ENCODE measurements around the gene ADIRF.

The ADIRF gene

DNA sequence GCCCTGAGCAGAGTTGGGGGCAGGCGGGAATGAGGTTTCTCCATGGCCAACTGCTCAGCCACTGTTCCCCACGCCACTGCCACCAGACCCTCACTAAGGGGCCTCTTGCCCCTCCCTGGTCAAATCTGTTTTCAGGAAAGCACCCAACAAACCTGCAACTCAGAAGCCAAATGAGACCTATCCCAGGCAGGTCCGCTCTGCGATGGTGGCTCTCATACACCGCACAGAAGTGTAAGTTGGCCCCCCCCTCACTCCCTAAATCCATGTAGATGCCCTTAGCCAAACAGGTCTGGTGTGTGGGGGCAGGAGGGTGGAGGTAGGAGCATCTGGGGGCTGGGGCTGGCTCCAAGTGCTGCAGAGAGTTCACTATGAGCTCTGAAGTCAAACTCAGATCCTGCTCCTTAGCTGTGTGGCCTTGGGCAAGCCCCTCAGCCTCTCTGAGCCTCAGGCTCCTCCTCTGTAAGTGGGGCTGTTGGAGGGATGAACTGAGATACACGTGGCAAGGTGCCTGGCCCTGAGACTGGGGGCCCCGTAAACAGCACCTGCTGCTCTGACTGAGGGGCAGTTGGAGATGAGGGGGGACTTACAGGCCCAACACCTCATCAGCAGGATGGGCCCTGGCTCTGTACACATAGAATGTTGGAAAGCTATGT, 12.0 kb upstream of the ADIRF start:
- H3F3A ChIP-seq (ENCODE audit: control insufficient read depth, insufficient read depth) = no peaks in the 10 kb centered on the region
- H3K79me2 ChIP-seq (ENCODE audit: control insufficient read depth, low read length) = no peaks in the 10 kb centered on the region
- H3K4me3 ChIP-seq (ENCODE audit: low read length) = no peak overlapping the region
- no peaks in the 10 kb centered on the region for H3K27me3 ChIP-seq (ENCODE audit: control insufficient read depth, low read length)
- H3K9me2 ChIP-seq (replicated peaks; ENCODE audit: control insufficient read depth, low read length) = no peaks in the 10 kb centered on the region
- no peak overlapping the region for H3K4me2 ChIP-seq (ENCODE audit: low read length)
- no peaks in the 10 kb centered on the region for H3K4me1 ChIP-seq (ENCODE audit: control insufficient read depth, low read length)
- H4K20me1 ChIP-seq (ENCODE audit: control insufficient read depth, insufficient read depth, low read depth, low read length) = no peaks in the 10 kb centered on the region
- no peak overlapping the region for H3K27ac ChIP-seq (ENCODE audit: low read depth, low read length)
- TF ChIP-seq, protein P1, sequence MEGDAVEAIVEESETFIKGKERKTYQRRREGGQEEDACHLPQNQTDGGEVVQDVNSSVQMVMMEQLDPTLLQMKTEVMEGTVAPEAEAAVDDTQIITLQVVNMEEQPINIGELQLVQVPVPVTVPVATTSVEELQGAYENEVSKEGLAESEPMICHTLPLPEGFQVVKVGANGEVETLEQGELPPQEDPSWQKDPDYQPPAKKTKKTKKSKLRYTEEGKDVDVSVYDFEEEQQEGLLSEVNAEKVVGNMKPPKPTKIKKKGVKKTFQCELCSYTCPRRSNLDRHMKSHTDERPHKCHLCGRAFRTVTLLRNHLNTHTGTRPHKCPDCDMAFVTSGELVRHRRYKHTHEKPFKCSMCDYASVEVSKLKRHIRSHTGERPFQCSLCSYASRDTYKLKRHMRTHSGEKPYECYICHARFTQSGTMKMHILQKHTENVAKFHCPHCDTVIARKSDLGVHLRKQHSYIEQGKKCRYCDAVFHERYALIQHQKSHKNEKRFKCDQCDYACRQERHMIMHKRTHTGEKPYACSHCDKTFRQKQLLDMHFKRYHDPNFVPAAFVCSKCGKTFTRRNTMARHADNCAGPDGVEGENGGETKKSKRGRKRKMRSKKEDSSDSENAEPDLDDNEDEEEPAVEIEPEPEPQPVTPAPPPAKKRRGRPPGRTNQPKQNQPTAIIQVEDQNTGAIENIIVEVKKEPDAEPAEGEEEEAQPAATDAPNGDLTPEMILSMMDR (IDR thresholded peaks at IDR 0.05; ENCODE audit: low read depth, low read length, poor library complexity, severe bottlenecking) = no peak
- TF ChIP-seq EZH2phosphoT487 (IDR thresholded peaks at IDR 0.05; ENCODE audit: borderline replicate concordance, low read length) = no peak
- no peaks in the 10 kb centered on the region for H3K36me3 ChIP-seq (ENCODE audit: control insufficient read depth, low read length)
- peaks cover 7% of the 10 kb centered on the region; the same call in 1 of the 2 replicates for H3K9me3 ChIP-seq (ENCODE audit: control insufficient read depth, insufficient read depth, low read length)

DNA sequence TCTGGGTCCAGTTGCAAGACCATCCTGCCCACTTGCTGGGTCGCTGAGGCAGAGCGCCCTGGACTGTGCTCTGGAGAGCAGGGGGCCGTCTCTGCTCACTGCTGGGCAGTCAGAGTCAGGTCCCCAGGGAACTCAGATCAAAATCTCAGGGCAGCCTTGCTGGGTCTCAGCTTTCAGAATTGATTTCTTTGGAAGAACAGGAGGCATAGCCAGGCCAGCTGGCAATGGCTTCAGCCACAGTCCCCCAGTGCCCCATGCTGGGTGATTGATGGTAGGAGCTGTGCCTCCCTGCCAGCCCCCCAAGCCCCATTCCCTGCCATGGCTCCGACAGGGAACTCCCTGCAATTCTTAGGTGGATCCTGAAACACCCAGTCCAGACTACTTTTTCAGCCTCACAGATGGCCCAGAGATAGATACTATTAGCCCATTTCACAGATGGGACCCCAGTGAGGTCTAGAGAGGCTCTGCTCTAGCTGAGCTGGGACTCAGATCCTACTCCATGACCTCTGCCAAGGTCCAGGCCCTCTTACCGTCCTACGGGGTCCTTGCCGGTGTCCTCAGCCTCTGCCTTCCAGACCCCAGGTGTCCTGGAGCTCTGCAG, 11.3 kb upstream of the ADIRF start:
- Histone ChIP-seq H3K4me3 (ENCODE audit: low read length) (no peak overlapping the region), H3K27ac (ENCODE audit: low read depth, low read length) (no peak overlapping the region), H3K9me2 (replicated peaks; ENCODE audit: control insufficient read depth, low read length) (no peaks in the 10 kb centered on the region), H4K20me1 (ENCODE audit: control insufficient read depth, insufficient read depth, low read depth, low read length) (no peaks in the 10 kb centered on the region), H3K4me2 (ENCODE audit: low read length) (no peak overlapping the region), H3K9me3 (ENCODE audit: control insufficient read depth, insufficient read depth, low read length) (peaks cover 7% of the 10 kb centered on the region; the same call in 1 of the 2 replicates), H3K79me2 (ENCODE audit: control insufficient read depth, low read length) (no peaks in the 10 kb centered on the region), H3K27me3 (ENCODE audit: control insufficient read depth, low read length) (no peaks in the 10 kb centered on the region), H3K36me3 (ENCODE audit: control insufficient read depth, low read length) (no peaks in the 10 kb centered on the region), H3K4me1 (ENCODE audit: control insufficient read depth, low read length) (no peaks in the 10 kb centered on the region), H3F3A (ENCODE audit: control insufficient read depth, insufficient read depth) (no peaks in the 10 kb centered on the region)
- TF ChIP-seq, protein P1 (IDR thresholded peaks at IDR 0.05; ENCODE audit: low read depth, low read length, poor library complexity, severe bottlenecking) = no peak
- TF ChIP-seq EZH2phosphoT487 (IDR thresholded peaks at IDR 0.05; ENCODE audit: borderline replicate concordance, low read length) = no peak

DNA sequence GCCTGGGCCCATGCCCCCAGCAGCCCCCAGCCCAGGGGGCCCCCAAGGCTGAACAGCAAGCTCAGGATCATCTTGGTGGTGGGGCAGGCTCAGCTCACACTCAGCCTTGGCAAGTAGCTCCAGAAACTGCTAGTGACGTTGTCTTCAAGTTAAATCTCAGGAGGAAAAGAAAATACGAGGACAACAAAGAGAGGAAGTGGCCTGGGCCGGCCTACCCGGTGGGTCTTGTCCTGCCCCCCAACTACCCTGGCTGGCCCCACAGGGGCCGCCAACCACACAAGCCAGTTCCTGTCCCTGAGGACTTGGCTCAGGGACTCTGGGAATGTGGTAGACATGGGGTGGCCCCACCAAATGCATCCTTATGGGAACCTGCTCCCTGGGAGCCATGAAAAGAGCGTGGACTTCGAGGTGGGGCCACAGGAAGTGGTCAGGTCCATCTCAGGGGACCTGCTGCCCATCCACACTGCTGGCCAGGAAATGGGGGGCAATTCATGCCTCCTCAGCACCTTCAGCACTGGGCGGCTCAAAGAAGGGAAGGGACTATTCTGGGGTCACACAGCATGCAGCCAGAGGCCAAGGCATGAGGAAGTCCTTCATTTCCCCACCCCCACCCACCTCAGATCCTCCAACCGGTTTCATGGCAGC, 10.7 kb upstream of the ADIRF start, which contains the start of gene MMRN2:
MMRN2 (minus strand) TSS at position 145 of the 645 bp plus-strand sequence; CDS start at position 71, 74 bp downstream.
- peaks cover under 1% of the 10 kb centered on the region; the same call in 1 of the 2 replicates for H3K9me3 ChIP-seq (ENCODE audit: control insufficient read depth, insufficient read depth, low read length)
- no peaks in the 10 kb centered on the region for H4K20me1 ChIP-seq (ENCODE audit: control insufficient read depth, insufficient read depth, low read depth, low read length)
- no peaks in the 10 kb centered on the region for H3F3A ChIP-seq (ENCODE audit: control insufficient read depth, insufficient read depth)
- TF ChIP-seq EZH2phosphoT487 (IDR thresholded peaks at IDR 0.05; ENCODE audit: borderline replicate concordance, low read length) = no peak
- TF ChIP-seq, protein P1 (IDR thresholded peaks at IDR 0.05; ENCODE audit: low read depth, low read length, poor library complexity, severe bottlenecking) = no peak
- no peak within 1 kb of the TSS for H3K27ac ChIP-seq (ENCODE audit: low read depth, low read length)
- no peaks in the 10 kb centered on the region for H3K9me2 ChIP-seq (replicated peaks; ENCODE audit: control insufficient read depth, low read length)
- no peaks in the 10 kb centered on the region for H3K36me3 ChIP-seq (ENCODE audit: control insufficient read depth, low read length)
- no peaks in the 10 kb centered on the region for H3K27me3 ChIP-seq (ENCODE audit: control insufficient read depth, low read length)
- H3K79me2 ChIP-seq (ENCODE audit: control insufficient read depth, low read length) = no peaks in the 10 kb centered on the region
- no peak within 1 kb of the TSS for H3K4me2 ChIP-seq (ENCODE audit: low read length)
- H3K4me3 ChIP-seq (ENCODE audit: low read length) = no peak within 1 kb of the TSS
- no peaks in the 10 kb centered on the region for H3K4me1 ChIP-seq (ENCODE audit: control insufficient read depth, low read length)
